Gastroesophageal sphincter (tissue), 4 donors: ENCODE results near the gene VAMP8. TPM values are rescaled to one million over a fixed set of nuclear protein-coding genes. Genes with fewer than 3 reads are reported as not detected.

Experiments
- ATAC-seq: fragments of 150-250 bp; one replicate; pipeline ENCODE4 v1.9.1; 2016; ENCODE audit warnings: mild to moderate bottlenecking, moderate library complexity
- H3K27ac ChIP-seq, 4 donors: fragments of 200-600 bp; sonication (generic) in 3 of 4; 1 replicate in 3 of 4; 2 replicates in 1 of 4; pipeline ENCODE4 v1.5.1; 2016 to 2019
- H3K27me3 ChIP-seq: fragments of 200-600 bp; sonication (generic); one replicate; pipeline ENCODE4 v1.5.1; 2019
- H3K36me3 ChIP-seq, 2 donors: fragments of 200-600 bp; sonication (generic); one replicate each; pipeline ENCODE4 v1.5.1; 2019; ENCODE audit warnings: control low read depth in 1 of 2
- H3K4me1 ChIP-seq, 3 donors: fragments of 200-600 bp; sonication (generic); 1 replicate in 2 of 3; 2 replicates in 1 of 3; pipeline ENCODE4 v1.5.1; 2016 to 2019; ENCODE audit warnings: control low read depth in 2 of 3
- H3K4me3 ChIP-seq, 2 donors: fragments of 200-600 bp; sonication (generic); one replicate each; pipeline ENCODE4 v1.5.1; 2019; ENCODE audit warnings: mild to moderate bottlenecking in 1 of 2, moderate library complexity in 1 of 2
- H3K9me3 ChIP-seq, 3 donors: fragments of 200-600 bp; sonication (generic); one replicate each; pipeline ENCODE4 v1.5.1; 2017 to 2019; ENCODE audit warnings: control low read depth in 2 of 3
- EP300 ChIP-seq: sonication (generic); formaldehyde crosslinking; IDR thresholded peaks from one replicate; pipeline ENCODE4 v1.6.1; 2017; ENCODE audit warnings: antibody characterized with exemption, mild to moderate bottlenecking
- POLR2A ChIP-seq, 2 donors: fragments of 450-650 bp; IDR thresholded peaks; one replicate each; pipeline ENCODE4 v1.6.1; 2017; ENCODE audit warnings: antibody characterized with exemption in 2 of 2, mild to moderate bottlenecking in 2 of 2, moderate library complexity in 1 of 2
- POLR2AphosphoS5 ChIP-seq: sonication (generic); formaldehyde crosslinking; IDR thresholded peaks from one replicate; pipeline ENCODE4 v1.6.1; 2017; ENCODE audit warnings: antibody characterized with exemption
- WGBS, 2 donors: methylation state at CpG; one replicate each; pipeline ENCODE4 v1.1.5; 2018; ENCODE audit warnings: low coverage in 1 of 2; 5-methylcytosine and 5-hydroxymethylcytosine counted together
- total RNA-seq, 4 donors: library from RNA; depleted of rRNA; stranded (reverse); fragments of >200 nt; gene quantifications; one replicate each; pipeline ENCODE4 v1.1.0, GENCODE V29; 2016
- TF ChIP-seq, protein P1 (sequence below), 4 experiments: fragments of 200-600 bp in 2 of 4; fragments of 450-650 bp in 2 of 4; sonication (generic) in 1 of 4; IDR thresholded peaks; one replicate each; pipeline ENCODE4 v1.5.1; 2017 to 2019; ENCODE audit warnings: antibody characterized with exemption in 4 of 4, mild to moderate bottlenecking in 2 of 4, moderate library complexity in 2 of 4

VAMP8 gene
- total RNA-seq, 4 donors from 2014 or later: 4.9 to 30.5 (median 13.6) TPM; not detected in 1

DNA sequence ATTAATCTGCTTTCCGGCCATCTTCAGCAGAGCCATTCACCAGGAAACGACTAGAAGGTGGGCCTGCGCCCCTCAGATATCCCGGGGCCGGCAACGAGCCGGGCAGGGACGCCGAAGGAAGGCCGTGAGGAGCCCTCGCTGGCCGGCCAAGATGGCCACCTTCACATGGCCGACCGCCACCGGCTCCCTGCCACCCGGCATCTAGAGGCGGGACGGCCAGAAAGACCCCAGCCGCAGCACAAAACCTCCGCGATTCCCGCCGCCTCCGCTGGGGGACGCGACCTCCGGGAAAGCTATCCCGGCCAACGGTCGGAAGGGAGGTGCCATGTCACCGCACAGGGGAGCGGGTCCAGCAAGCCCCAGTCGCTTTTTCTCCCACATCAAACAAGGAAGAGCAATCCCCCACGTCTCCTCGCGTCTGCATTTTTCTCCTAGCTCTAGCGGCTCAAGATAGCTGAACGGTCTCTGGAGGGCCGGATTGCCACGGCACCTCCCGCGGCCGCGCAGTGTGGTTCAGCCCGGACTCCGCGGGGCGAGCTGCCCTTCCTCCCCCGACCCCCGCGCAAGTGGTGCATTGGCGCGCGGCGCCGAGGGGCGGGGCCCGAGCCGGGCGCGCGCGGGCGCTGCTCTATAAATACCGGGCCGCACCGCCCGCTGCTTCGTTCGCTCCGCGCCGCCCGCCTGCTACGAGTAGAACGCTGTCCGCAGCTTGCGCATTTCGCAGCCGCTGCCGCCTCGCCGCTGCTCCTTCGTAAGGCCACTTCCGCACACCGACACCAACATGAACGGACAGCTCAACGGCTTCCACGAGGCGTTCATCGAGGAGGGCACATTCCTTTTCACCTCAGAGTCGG is 38.7 kb upstream of the VAMP8 start, which contains the start of gene MAT2A:
TSS of gene MAT2A (plus strand) at position 662 of the 854 bp plus-strand sequence. CDS start at position 782, 120 bp downstream.
- Histone ChIP-seq H3K27ac (peak within 1 kb of the TSS; percentile 96 to 98 (median 97)), H3K36me3 (peaks cover 9 to 29% of the 10 kb centered on the region in 2 donors), H3K9me3 (no peaks in the 10 kb centered on the region), H3K27me3 (no peaks in the 10 kb centered on the region), H3K4me3 (peak within 1 kb of the TSS; percentile 79 to 82), H3K4me1 (peaks cover 8 to 52% (median 25%) of the 10 kb centered on the region in 3 donors)
- peak; percentile 100 for TF ChIP-seq POLR2A (IDR thresholded peaks at IDR 0.05)
- no peak for TF ChIP-seq EP300
- TF ChIP-seq, protein P1, sequence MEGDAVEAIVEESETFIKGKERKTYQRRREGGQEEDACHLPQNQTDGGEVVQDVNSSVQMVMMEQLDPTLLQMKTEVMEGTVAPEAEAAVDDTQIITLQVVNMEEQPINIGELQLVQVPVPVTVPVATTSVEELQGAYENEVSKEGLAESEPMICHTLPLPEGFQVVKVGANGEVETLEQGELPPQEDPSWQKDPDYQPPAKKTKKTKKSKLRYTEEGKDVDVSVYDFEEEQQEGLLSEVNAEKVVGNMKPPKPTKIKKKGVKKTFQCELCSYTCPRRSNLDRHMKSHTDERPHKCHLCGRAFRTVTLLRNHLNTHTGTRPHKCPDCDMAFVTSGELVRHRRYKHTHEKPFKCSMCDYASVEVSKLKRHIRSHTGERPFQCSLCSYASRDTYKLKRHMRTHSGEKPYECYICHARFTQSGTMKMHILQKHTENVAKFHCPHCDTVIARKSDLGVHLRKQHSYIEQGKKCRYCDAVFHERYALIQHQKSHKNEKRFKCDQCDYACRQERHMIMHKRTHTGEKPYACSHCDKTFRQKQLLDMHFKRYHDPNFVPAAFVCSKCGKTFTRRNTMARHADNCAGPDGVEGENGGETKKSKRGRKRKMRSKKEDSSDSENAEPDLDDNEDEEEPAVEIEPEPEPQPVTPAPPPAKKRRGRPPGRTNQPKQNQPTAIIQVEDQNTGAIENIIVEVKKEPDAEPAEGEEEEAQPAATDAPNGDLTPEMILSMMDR (IDR thresholded peaks at IDR 0.05): peak; percentile 56 to 85 (median 81)
- TF ChIP-seq POLR2AphosphoS5: peak; percentile 100
- WGBS, 2 donors: 0% methylated on average over 1 of the region's 92 CpGs
- peak; percentile 89 for ATAC-seq

DNA sequence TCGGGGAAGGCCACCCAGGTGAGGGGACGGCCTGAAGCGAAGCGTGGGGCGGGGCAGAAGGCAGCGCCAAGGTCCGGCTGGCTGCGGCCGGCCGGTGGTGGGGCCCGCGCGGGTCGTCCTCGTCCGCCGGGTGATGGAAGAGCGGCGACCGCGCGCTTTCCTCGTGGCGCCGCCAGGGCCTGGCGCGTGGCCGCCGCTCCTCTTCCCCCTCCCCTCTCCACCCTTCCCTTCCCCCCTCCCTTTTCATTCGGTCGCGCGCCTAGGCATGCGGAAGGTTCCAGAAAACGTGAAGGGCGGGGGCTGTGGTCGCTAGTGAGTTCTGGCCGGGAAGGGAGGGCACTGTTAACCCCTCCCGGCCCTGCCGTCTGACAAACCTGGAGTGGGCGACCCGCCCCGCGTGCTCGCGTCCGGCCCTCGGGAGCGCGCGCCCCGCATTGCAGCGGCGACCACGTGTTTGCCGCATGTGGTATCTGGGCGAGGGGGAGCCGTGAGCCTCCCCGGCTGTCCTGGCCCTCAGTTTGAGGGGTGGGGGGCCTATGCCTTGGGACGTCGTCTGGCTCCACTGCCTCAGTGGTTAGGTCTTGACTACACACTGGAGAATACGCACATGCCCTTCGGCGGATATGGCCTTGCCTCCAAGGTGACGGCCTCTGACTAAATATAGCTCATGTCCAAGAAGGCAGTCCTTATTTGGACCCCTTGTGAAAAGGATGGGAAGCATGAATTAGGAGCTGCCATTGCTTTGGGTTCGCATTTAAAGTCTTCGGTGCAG is 37.8 kb upstream of the VAMP8 start:
- Histone ChIP-seq H3K27ac (peak overlapping the region; percentile 96 to 98 (median 97)), H3K4me1 (peaks cover 8 to 60% (median 27%) of the 10 kb centered on the region in 3 donors), H3K36me3 (peaks cover 9 to 38% of the 10 kb centered on the region in 2 donors), H3K27me3 (no peaks in the 10 kb centered on the region), H3K4me3 (peak overlapping the region; percentile 79 to 82), H3K9me3 (no peaks in the 10 kb centered on the region)
- ATAC-seq: peak; percentile 63
- WGBS, 2 donors: 0% methylated on average over 2 to 15 of the region's 67 CpGs
- TF ChIP-seq EP300 (no peak), POLR2A (IDR thresholded peaks at IDR 0.05) (peak; percentile 29 to 43), POLR2AphosphoS5 (peak; percentile 92)
- TF ChIP-seq, protein P1 (IDR thresholded peaks at IDR 0.05): no peak

DNA sequence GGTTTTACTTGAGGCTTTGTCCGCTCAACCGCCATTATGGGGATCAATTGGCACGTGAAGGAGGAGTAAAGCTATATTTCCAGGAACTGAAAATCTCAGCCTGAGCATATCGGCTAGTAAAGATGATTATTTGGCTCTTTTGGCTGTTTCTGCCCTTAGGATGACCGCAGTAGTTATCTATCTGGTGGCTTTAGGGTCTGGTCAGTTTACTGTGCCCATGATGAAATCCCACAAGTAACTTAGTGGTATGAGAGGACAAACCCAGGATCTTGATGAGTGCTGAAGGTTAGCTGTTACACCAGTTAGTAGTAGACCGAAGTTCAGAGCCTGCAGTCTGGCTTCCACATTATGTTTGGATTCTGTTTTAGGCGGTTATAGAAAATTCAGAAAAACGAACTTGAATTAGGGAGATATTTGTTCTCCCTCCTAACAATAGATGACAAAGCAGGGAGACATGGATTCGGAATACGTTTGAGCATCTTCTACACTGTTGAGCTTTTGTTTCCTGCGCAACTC is 37.2 kb upstream of the VAMP8 start:
- no peaks in the 10 kb centered on the region for H3K27me3 ChIP-seq
- H3K9me3 ChIP-seq: no peaks in the 10 kb centered on the region
- ATAC-seq: no peak
- 5 to 8% methylated on average over 8 to 11 of the region's 11 CpGs for WGBS, 2 donors
- TF ChIP-seq EP300 (no peak), POLR2AphosphoS5 (no peak), POLR2A (IDR thresholded peaks at IDR 0.05) (peak in 1 of 2 donors; percentile 0)
- TF ChIP-seq, protein P1 (IDR thresholded peaks at IDR 0.05): no peak
- peak overlapping the region; percentile 79 to 82 for H3K4me3 ChIP-seq
- peaks cover 9 to 44% of the 10 kb centered on the region in 2 donors for H3K36me3 ChIP-seq
- H3K4me1 ChIP-seq: peaks cover 8 to 67% (median 29%) of the 10 kb centered on the region in 3 donors
- peak overlapping the region; percentile 96 to 98 (median 97) for H3K27ac ChIP-seq

DNA sequence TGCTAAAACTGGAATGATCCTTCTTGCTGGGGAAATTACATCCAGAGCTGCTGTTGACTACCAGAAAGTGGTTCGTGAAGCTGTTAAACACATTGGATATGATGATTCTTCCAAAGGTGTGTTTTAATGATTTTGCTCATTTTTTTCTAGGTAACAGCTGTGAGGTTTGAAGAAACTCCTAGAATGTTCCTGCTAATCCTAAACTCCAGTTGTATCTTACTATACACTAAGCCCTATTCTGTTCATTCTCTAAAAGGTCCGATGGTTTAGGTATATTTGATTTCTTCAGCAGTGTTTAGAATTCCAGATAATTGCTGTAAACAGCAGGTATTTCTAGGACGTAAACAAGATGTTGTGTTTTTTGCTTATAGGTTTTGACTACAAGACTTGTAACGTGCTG is 36.1 kb upstream of the VAMP8 start:
- whole genome bisulfite sequencing, 2 donors: 27 to 28% methylated on average over 4 of the region's 4 CpGs
- Histone ChIP-seq H3K36me3 (peaks cover 9 to 55% of the 10 kb centered on the region in 2 donors), H3K9me3 (no peaks in the 10 kb centered on the region), H3K27me3 (no peaks in the 10 kb centered on the region), H3K4me3 (peak overlapping the region; percentile 79 to 82), H3K4me1 (peaks cover 8 to 66% (median 29%) of the 10 kb centered on the region in 3 donors), H3K27ac (peak overlapping the region; percentile 21 to 98 (median 97))
- ATAC-seq: no peak
- TF ChIP-seq POLR2A (IDR thresholded peaks at IDR 0.05) (no peak), EP300 (no peak), POLR2AphosphoS5 (no peak)
- TF ChIP-seq, protein P1 (IDR thresholded peaks at IDR 0.05): no peak
